Mucosa of stomach (tissue), 1 donor: ENCODE measurements around the gene RYR2.

ENCODE experiments used
- H3K27me3 ChIP-seq: one replicate; pipeline ENCODE4 v1.7.0; 2013; ENCODE audit warnings: mild to moderate bottlenecking, low read length; ENCODE audit not compliant: control insufficient read depth, insufficient read depth
- H3K36me3 ChIP-seq: one replicate; pipeline ENCODE4 v1.7.0; 2013; ENCODE audit warnings: low read length; ENCODE audit not compliant: control insufficient read depth, insufficient read depth
- H3K4me1 ChIP-seq: one replicate; pipeline ENCODE4 v1.7.0; 2013; ENCODE audit warnings: mild to moderate bottlenecking, low read length; ENCODE audit not compliant: control insufficient read depth, insufficient read depth
- H3K4me3 ChIP-seq: one replicate; pipeline ENCODE4 v1.7.0; 2013; ENCODE audit warnings: low read length
- H3K9ac ChIP-seq: one replicate; pipeline ENCODE4 v1.7.0; 2013; ENCODE audit warnings: mild to moderate bottlenecking, low read length, moderate library complexity
- H3K9me3 ChIP-seq: one replicate; pipeline ENCODE4 v1.7.0; 2013; ENCODE audit warnings: mild to moderate bottlenecking, low read length, moderate library complexity; ENCODE audit not compliant: control insufficient read depth
- donor health status: Pancreatic carcinoma.

Gene RYR2

DNA sequence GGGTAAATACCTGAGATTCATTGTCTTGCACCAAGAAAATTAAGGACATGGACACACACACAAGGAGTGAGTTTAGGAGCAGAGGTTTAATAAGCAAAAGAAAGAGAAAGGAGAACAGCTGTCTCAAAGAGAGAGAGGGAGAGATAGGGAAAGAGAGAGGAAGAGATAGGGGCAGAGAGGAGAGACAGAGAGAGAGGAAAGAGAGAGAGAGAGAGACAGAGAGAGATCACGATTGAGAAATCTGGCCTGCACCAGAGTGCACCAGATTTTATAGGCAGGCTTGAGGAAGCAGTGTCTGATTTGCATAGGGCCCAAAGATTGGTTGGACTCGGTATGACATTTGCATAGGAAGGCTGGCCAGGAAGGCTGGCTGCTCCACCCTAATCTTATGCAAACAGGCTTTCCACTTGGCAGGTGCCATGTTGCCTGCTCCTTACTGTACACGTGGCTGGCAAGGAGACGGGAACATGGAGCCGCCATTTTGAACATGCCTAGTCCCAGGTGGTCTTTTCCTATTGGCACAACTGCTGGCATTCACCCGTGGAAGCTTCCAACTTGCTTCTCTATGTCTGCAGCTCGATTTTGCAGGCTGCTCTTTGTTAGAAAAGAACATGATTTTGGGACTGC, 428.8 kb downstream of the RYR2 start:
- Histone ChIP-seq H3K36me3 (no peaks in the 10 kb centered on the region), H3K9me3 (no peaks in the 10 kb centered on the region), H3K27me3 (no peaks in the 10 kb centered on the region), H3K4me1 (no peaks in the 10 kb centered on the region), H3K9ac (no peak overlapping the region), H3K4me3 (no peak overlapping the region)

DNA sequence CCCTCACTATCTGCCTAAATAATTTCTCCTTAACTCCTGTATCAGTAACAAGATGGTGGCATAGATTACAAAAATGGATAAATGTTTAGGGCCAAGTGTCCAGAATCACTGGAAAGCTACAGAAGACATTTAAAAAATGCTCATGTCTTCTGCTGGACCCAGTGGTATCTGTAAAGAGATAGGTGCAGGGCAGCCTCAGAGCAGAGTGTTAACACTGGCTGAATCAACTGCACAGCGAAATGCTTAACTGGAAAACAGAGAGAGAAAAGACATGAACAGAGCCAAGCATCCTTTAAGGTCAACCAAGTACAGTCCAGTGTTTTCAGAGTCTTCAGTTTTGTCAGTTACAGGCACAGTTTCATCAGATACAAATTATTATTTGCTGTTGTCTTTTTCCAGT, 429.4 kb downstream of the RYR2 start:
- Histone ChIP-seq H3K9me3 (no peaks in the 10 kb centered on the region), H3K27me3 (no peaks in the 10 kb centered on the region), H3K4me1 (no peaks in the 10 kb centered on the region), H3K9ac (no peak overlapping the region), H3K4me3 (no peak overlapping the region), H3K36me3 (no peaks in the 10 kb centered on the region)

DNA sequence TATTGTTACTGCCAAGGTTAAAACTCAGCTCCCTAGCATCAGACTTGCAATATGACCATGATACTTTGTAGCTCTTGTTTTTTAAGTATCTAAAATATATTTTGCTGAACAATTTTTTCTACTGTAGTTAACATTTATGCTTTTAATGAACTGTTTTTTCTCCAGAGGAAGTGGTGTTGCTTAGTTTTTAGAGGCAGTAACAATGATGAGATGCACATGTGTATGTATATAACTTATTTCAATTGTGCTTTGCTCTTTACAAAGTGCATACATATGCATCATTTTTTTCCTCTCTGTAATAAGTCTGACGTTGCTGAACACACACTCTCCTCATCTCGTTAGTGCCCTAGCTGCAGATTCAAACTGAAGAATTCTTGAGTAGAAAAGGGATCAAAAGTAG, 430.0 kb downstream of the RYR2 start:
- Histone ChIP-seq H3K9ac (no peak overlapping the region), H3K4me3 (no peak overlapping the region), H3K4me1 (no peaks in the 10 kb centered on the region), H3K9me3 (no peaks in the 10 kb centered on the region), H3K27me3 (no peaks in the 10 kb centered on the region), H3K36me3 (no peaks in the 10 kb centered on the region)

DNA sequence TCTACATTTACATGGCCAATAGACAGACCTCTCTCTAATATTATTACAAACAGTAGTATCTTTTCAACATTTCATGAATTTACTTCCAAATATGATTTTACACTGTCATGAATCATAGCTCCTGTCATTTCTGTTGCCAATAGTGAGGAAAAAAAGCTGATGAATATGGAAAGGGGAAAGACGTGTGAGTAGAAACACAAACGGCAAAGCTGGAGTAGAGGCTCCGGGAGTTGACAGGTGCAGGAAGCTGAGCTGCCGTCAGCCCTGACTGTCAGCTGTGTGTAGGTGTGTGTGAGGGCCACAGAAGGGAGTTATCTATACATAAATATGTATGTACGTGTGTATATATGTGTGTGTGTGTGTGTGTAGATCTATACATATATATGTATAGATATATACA, 431.9 kb downstream of the RYR2 start:
- H3K36me3 ChIP-seq: no peaks in the 10 kb centered on the region
- H3K27me3 ChIP-seq: no peaks in the 10 kb centered on the region
- no peaks in the 10 kb centered on the region for H3K4me1 ChIP-seq
- H3K9me3 ChIP-seq: no peaks in the 10 kb centered on the region
- H3K9ac ChIP-seq: no peak overlapping the region
- no peak overlapping the region for H3K4me3 ChIP-seq

DNA sequence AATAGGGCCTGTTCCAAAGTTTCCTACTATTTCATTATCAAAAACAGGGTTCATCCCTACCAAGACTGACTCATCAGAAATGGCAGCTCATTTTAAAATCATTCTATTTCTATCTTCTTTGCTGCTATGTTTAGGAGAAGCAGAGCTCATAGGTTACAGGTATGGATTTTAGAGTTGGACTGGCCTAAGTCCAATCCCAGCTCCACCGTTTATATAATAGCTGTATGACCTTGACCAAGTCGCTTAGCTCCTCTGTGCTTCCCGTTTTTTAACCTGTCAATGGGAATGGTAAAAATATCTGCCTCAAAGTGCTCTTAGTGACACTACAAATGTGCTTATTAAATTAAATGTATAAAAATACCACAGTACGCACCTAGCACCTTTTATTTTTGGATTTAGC, 436.1 kb downstream of the RYR2 start:
- H3K4me3 ChIP-seq: no peak overlapping the region
- H3K36me3 ChIP-seq: no peaks in the 10 kb centered on the region
- H3K4me1 ChIP-seq: no peaks in the 10 kb centered on the region
- H3K9ac ChIP-seq: no peak overlapping the region
- no peaks in the 10 kb centered on the region for H3K27me3 ChIP-seq
- no peaks in the 10 kb centered on the region for H3K9me3 ChIP-seq

DNA sequence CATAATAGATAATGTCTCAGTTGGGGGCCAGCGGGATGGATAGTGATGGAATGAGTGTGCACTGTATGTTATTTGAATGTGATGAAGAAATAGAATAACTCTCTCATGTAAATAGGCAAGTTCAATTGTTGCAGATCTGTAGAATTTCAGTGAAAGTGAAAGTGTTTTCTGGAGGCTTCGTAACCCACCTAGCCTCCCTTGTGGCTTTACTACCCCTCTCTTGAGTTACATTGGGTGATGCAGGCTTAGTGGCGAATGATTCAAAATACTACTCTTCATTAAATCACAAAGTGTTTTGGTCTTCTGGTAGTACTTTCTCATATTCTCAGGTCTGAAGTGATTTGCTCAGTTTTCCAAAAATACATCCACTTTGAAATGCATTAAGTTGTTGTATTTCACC, 436.9 kb downstream of the RYR2 start:
- Histone ChIP-seq H3K4me1 (no peaks in the 10 kb centered on the region), H3K36me3 (no peaks in the 10 kb centered on the region), H3K9ac (no peak overlapping the region), H3K9me3 (no peaks in the 10 kb centered on the region), H3K4me3 (no peak overlapping the region), H3K27me3 (no peaks in the 10 kb centered on the region)

DNA sequence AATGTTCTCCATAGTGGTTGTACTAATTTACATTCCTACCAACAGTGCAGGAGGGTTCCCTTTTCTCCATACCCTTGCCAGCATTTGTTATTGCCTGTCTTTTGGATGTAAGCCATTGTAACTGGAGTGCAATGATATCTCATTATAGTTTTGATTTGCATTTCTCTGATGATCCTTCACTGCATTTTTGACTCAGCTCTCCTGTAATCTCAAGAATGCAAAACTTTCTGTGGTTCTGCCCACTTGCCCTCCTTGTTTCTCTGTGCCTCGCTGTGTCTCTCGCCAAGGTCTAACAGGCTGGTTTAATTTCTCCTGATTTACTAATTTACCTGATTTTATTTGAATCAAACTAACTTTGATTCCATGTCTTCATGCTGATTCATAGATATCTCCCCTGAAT, 440.8 kb downstream of the RYR2 start:
- H3K27me3 ChIP-seq: no peaks in the 10 kb centered on the region
- H3K9ac ChIP-seq: no peak overlapping the region
- H3K4me3 ChIP-seq: no peak overlapping the region
- no peaks in the 10 kb centered on the region for H3K9me3 ChIP-seq
- H3K36me3 ChIP-seq: no peaks in the 10 kb centered on the region
- H3K4me1 ChIP-seq: no peaks in the 10 kb centered on the region

DNA sequence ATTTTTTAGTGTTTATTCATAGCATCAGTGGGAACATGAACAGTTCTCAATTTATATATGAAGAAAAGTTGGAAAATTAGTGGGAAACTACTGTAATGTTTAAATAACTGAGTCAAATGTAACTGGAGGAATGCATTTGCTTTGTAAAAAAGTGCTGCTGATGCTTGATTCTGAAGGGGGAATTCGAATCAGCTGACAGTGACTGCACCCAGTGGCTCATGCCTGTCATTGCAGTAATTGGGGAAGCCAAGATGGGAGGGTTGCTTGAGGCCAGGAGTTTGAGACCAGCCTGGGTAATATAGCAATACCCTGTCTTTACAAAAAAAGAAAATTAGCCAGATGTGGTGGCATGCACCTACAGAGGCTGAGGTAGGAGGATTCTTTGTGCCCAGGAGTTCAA, 450.4 kb downstream of the RYR2 start:
- no peak overlapping the region for H3K4me3 ChIP-seq
- H3K36me3 ChIP-seq: no peaks in the 10 kb centered on the region
- no peaks in the 10 kb centered on the region for H3K4me1 ChIP-seq
- no peaks in the 10 kb centered on the region for H3K9me3 ChIP-seq
- no peaks in the 10 kb centered on the region for H3K27me3 ChIP-seq
- no peak overlapping the region for H3K9ac ChIP-seq

DNA sequence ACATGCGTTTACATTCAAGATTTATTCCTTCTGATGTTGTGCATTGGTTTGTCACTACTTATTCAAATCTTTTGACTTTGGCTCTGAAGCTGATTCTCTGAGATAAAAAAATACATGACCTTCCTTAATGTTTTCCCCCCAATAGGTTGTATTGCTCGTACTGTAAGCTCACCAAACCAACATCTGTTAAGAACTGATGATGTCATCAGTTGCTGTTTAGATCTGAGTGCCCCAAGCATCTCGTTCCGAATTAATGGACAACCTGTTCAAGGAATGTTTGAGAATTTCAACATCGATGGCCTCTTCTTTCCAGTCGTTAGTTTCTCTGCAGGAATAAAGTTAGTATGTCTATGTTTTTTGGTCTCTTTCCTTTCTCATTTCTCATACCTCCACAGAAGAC, 458.6 kb downstream of the RYR2 start:
- Histone ChIP-seq H3K36me3 (no peaks in the 10 kb centered on the region), H3K9me3 (no peaks in the 10 kb centered on the region), H3K4me1 (no peaks in the 10 kb centered on the region)

DNA sequence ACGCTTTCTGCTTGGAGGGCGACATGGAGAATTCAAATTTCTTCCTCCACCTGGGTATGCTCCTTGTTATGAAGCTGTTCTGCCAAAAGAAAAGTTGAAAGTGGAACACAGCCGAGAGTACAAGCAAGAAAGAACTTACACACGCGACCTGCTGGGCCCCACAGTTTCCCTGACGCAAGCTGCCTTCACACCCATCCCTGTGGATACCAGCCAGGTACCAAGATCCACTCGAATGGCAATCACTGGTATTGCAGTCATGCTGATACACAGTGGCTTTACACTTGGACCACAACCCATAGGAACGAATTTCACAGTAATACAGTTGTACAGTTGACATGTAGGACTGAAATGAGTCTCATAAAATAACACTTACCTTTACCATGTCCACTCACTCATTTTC, 461.3 kb downstream of the RYR2 start:
- H3K4me1 ChIP-seq: no peaks in the 10 kb centered on the region
- H3K36me3 ChIP-seq: no peaks in the 10 kb centered on the region
- no peak overlapping the region for H3K4me3 ChIP-seq
- no peaks in the 10 kb centered on the region for H3K9me3 ChIP-seq
- H3K27me3 ChIP-seq: no peaks in the 10 kb centered on the region
- H3K9ac ChIP-seq: no peak overlapping the region

More for the DNA sequence above, 458.6 kb downstream of the RYR2 start:
- Histone ChIP-seq H3K9ac (no peak overlapping the region), H3K27me3 (no peaks in the 10 kb centered on the region), H3K4me3 (no peak overlapping the region)

DNA sequence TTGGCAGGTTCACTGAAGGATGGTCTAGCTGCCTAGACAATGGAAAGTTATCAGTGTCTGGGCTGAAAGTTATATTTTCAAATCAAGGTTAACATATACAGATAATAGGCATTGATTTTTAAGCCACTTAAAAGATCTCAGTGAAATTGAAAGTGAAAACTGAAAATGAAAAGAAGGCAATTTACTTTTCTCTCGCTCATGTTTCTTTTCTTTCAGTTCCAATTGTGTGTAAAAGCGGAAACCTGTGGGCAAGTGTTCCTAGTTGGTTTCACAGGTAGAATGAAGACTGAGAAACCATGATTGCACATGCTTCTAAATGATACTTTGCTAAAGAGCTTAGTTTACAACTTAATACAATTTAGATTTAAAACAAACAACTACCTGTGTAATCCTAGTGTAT, 465.0 kb downstream of the RYR2 start:
- Histone ChIP-seq H3K27me3 (no peaks in the 10 kb centered on the region), H3K9ac (no peak overlapping the region), H3K9me3 (no peaks in the 10 kb centered on the region), H3K36me3 (no peaks in the 10 kb centered on the region), H3K4me3 (no peak overlapping the region), H3K4me1 (no peaks in the 10 kb centered on the region)

DNA sequence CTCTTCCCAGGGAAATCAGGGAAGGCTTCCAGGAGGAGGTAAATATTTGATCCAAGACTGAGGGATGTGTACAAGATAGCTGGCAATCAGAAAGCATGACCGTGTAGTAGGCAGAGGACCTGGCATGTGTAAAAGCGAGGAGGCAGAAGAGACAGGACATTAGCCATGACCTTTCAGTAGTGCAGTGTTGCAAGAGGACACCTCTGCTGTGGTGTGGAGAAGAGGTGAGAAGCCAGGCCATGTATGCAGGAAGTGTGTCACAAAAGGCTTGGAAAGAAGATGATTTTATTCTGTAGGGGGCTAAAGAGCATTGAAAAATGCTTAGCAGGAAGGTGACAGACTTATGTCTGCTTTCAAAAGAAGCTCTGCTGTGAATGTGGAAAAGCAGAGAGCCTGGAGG, 467.8 kb downstream of the RYR2 start:
- no peak overlapping the region for H3K4me3 ChIP-seq
- H3K9me3 ChIP-seq: no peaks in the 10 kb centered on the region
- no peaks in the 10 kb centered on the region for H3K4me1 ChIP-seq
- no peaks in the 10 kb centered on the region for H3K27me3 ChIP-seq
- H3K9ac ChIP-seq: no peak overlapping the region
- H3K36me3 ChIP-seq: no peaks in the 10 kb centered on the region

DNA sequence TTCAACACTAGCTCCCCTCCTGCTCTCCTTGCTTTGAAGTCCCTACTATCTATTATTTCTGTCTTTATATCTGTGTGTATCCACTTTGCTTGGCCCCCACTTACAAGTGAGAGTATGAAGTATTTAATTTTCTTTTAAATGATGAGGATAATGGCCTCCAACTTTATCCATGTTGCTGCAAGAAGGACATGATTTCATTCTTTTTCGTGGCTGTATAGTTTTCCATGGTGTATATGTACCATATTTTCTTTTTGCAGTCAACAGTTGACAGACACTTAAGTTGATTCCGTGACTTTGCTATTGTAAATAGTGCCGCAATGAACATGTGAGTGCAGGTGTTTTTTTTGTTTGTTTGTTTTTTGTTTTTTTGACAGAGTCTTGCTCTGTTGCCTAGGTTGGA, 483.1 kb downstream of the RYR2 start:
- Histone ChIP-seq H3K27me3 (no peaks in the 10 kb centered on the region), H3K9ac (no peak overlapping the region), H3K36me3 (no peaks in the 10 kb centered on the region), H3K4me1 (no peaks in the 10 kb centered on the region), H3K9me3 (no peaks in the 10 kb centered on the region), H3K4me3 (no peak overlapping the region)
